ENCODE results near the gene MED13. TPM values are rescaled to one million over a fixed set of nuclear protein-coding genes. Genes with fewer than 3 reads are reported as not detected.
A peak's percentile ranks its signal among the peaks of the same experiment; 100 is the strongest.

Gene MED13
- total RNA-seq, 5 donors from 2014 or later (not counting 1 experiment from before 2014, with no cell fraction given), result 60.8 to 82.4 (median 77.6) TPM

DNA sequence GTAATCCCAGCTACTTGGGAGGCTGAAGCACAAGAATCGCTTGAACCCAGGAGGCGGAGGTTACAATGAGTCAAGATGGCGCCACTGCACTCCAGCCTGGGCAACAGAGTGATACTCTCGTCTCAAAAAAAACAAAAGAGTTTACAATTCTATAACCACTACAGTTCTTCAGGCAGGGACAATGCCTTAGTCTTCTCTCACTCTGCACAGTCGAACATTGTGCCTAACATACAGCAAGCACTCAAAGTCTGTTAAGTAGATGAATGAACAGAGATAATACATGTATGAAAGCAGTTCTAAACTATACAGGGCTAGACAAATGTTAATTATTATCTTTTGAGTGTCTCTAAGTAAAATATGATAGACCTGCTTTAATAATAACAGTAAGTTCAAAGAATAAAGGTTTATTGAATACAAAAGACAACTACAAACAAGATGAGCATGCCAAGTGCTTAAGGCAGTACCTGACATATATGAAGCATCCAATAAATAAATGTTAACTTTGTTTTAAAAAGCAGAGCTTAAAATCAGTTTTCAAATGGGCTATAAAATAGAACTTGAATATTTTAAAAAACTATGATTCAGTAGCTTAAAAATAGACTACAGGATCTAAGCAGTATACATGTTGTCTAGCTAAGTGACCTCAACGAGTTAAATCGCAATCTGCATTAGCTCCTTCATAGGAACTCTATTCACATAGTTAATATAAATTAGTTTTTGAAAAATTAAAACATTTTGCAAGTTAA lies 156.6 kb downstream of the MED13 start:
- no peaks in the 10 kb centered on the region for H3K27me3 Mint-ChIP-seq
- H3K36me3 Mint-ChIP-seq, result peaks cover 35% of the 10 kb centered on the region
- Histone ChIP-seq H3K9me3 (no peaks in the 10 kb centered on the region), H3K4me3 (ENCODE audit: control insufficient read depth in 1 of 2, extremely low read depth in 1 of 2, low read length in 1 of 2) (no peak overlapping the region), H3K27ac (ENCODE audit: low read length) (no peak overlapping the region), H3K36me3 (ENCODE audit: control insufficient read depth in 2 of 2, extremely low read depth in 1 of 2, insufficient read depth in 1 of 2, low read length in 1 of 2) (peaks cover 6 to 42% of the 10 kb centered on the region in 2 donors), H3K27me3 (replicated peaks in 1 of 2; ENCODE audit: control insufficient read depth in 2 of 2, extremely low read depth in 1 of 2, insufficient read depth in 2 of 2, low read length in 1 of 2) (no peaks in the 10 kb centered on the region), H3K4me1 (ENCODE audit: control insufficient read depth in 1 of 2, extremely low read depth in 1 of 2, insufficient read depth in 2 of 2, low read length in 2 of 2) (peaks cover 0 to 4% of the 10 kb centered on the region in 2 experiments)
- DNase-seq (no peak), ATAC-seq (replicated peaks in 1 of 4) (no peak)
- 97% methylated on average over 4 of the region's 7 CpGs for WGBS (ENCODE audit: insufficient coverage)
- H3K4me3 Mint-ChIP-seq, result no peak overlapping the region
- peaks cover 0 to 6% (median 4%) of the 10 kb centered on the region in 3 donors for H3K4me1 Mint-ChIP-seq
- no peak overlapping the region for H3K27ac Mint-ChIP-seq
- ChIA-PET POLR2A (no interaction called here), CTCF (no interaction called here)
- H3K9me3 Mint-ChIP-seq, result no peaks in the 10 kb centered on the region

GRCh38 chr17:61907361-61907760 lies 157.7 kb downstream of the MED13 start:
- peaks cover 0 to 4% of the 10 kb centered on the region in 2 experiments for H3K4me1 ChIP-seq (ENCODE audit: control insufficient read depth in 1 of 2, extremely low read depth in 1 of 2, insufficient read depth in 2 of 2, low read length in 2 of 2)

DNA sequence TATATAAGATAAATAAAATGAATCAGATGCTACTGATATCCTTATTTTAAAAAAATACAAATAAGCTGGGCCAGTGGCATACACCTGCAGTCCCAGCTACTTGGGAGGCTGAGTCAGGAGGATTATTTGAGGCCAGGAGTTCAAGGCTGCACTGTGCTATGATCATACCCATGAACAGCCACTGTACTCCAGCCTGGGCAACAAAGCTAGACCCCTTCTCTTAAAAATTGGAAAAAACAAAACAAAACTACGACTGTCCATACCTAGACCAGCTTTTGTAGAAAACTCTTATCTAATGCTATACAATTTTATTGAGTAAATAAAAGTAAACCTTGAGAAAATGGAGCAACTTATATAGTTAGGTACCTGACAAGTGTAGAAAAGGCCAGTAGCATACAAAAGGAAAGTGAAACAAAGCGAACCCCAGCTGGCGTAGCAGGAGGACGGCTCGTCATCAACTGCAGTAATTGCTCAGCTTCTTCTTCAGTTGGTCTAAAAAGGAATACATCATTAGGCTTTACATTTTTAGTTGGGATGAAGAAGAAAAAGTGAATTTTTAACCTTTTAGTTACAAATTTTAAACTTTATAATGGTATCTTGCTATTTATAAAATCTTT lies 160.9 kb downstream of the MED13 start:
- peaks cover 43% of the 10 kb centered on the region for H3K36me3 Mint-ChIP-seq
- DNase-seq, result peak in 30 of 35 experiments; percentile 10 to 72 (median 22)

More at GRCh38 chr17:61907361-61907760, 157.7 kb downstream of the MED13 start:
- peaks cover 0 to 10% (median 4%) of the 10 kb centered on the region in 3 donors for H3K4me1 Mint-ChIP-seq
- Histone ChIP-seq H3K4me3 (ENCODE audit: control insufficient read depth in 1 of 2, extremely low read depth in 1 of 2, low read length in 1 of 2) (no peak overlapping the region), H3K9me3 (no peaks in the 10 kb centered on the region), H3K27ac (ENCODE audit: low read length) (no peak overlapping the region), H3K36me3 (ENCODE audit: control insufficient read depth in 2 of 2, extremely low read depth in 1 of 2, insufficient read depth in 1 of 2, low read length in 1 of 2) (peaks cover 6 to 48% of the 10 kb centered on the region in 2 donors), H3K27me3 (replicated peaks in 1 of 2; ENCODE audit: control insufficient read depth in 2 of 2, extremely low read depth in 1 of 2, insufficient read depth in 2 of 2, low read length in 1 of 2) (no peaks in the 10 kb centered on the region)
- H3K36me3 Mint-ChIP-seq, result peaks cover 42% of the 10 kb centered on the region
- CTCF ChIA-PET, result interaction anchor here in 1 of 2 donors (0.7 kb wide), 1 partner anchor 272 kb away, joined by 5 read pairs; no protein-coding TSS in a partner anchor
- 91% methylated on average over 4 of the region's 5 CpGs for WGBS (ENCODE audit: insufficient coverage)
- H3K9me3 Mint-ChIP-seq, result no peaks in the 10 kb centered on the region
- no peaks in the 10 kb centered on the region for H3K27me3 Mint-ChIP-seq
- no peak overlapping the region for H3K4me3 Mint-ChIP-seq
- no peak for DNase-seq
- POLR2A ChIA-PET, result interaction anchor here in 1 of 2 donors (0.6 kb wide), 1 partner anchor 550 kb away, joined by 6 read pairs; no protein-coding TSS in a partner anchor
- ATAC-seq (replicated peaks in 1 of 4), result no peak
- peak overlapping the region; percentile 13 to 34 for H3K27ac Mint-ChIP-seq

GRCh38 chr17:61903251-61903650 lies 161.8 kb downstream of the MED13 start:
- H3K36me3 ChIP-seq (ENCODE audit: control insufficient read depth in 2 of 2, extremely low read depth in 1 of 2, insufficient read depth in 1 of 2, low read length in 1 of 2), result peaks cover 3 to 40% of the 10 kb centered on the region in 2 donors
- ChIA-PET CTCF (interaction anchor here in 1 of 2 donors (0.6 kb wide), 1 partner anchor 1210 kb away, joined by 11 read pairs; no protein-coding TSS in a partner anchor), POLR2A (no interaction called here)
- no peak overlapping the region for H3K4me3 ChIP-seq (ENCODE audit: control insufficient read depth in 1 of 2, extremely low read depth in 1 of 2, low read length in 1 of 2)
- Mint-ChIP-seq H3K9me3 (no peaks in the 10 kb centered on the region), H3K36me3 (peaks cover 44% of the 10 kb centered on the region), H3K4me1 (peaks cover 0 to 10% (median 4%) of the 10 kb centered on the region in 3 donors), H3K27ac (peak overlapping the region; percentile 74 to 85), H3K4me3 (no peak overlapping the region), H3K27me3 (no peaks in the 10 kb centered on the region)
- no peaks in the 10 kb centered on the region for H3K9me3 ChIP-seq
- 100% methylated on average over 2 of the region's 3 CpGs for WGBS (ENCODE audit: insufficient coverage)
- no peaks in the 10 kb centered on the region for H3K27me3 ChIP-seq (replicated peaks in 1 of 2; ENCODE audit: control insufficient read depth in 2 of 2, extremely low read depth in 1 of 2, insufficient read depth in 2 of 2, low read length in 1 of 2)
- DNase-seq (no peak), ATAC-seq (replicated peaks in 1 of 4) (no peak)
- H3K27ac ChIP-seq (ENCODE audit: low read length), result no peak overlapping the region
- peaks cover 0 to 4% of the 10 kb centered on the region in 2 experiments for H3K4me1 ChIP-seq (ENCODE audit: control insufficient read depth in 1 of 2, extremely low read depth in 1 of 2, insufficient read depth in 2 of 2, low read length in 2 of 2)

More for the DNA sequence above, 160.9 kb downstream of the MED13 start:
- POLR2A ChIA-PET, result interaction anchor here in 1 of 2 donors (0.5 to 0.8 kb wide), 2 partner anchors 15 to 162 kb away, joined by 3 to 4 read pairs; no protein-coding TSS in a partner anchor
- Mint-ChIP-seq H3K27ac (peak overlapping the region; percentile 85 to 87), H3K4me3 (peak overlapping the region; percentile 8 to 68 (median 63)), H3K27me3 (no peaks in the 10 kb centered on the region), H3K4me1 (peaks cover 0 to 10% (median 4%) of the 10 kb centered on the region in 3 donors), H3K9me3 (no peaks in the 10 kb centered on the region)
- CTCF ChIA-PET, result interaction anchor here in 1 of 2 donors (0.7 to 1.4 kb wide), 3 partner anchors 41 to 584 kb away, joined by 3 to 4 read pairs (median 4); partner anchors contain the start of gene BRIP1
- Histone ChIP-seq H3K4me1 (ENCODE audit: control insufficient read depth in 1 of 2, extremely low read depth in 1 of 2, insufficient read depth in 2 of 2, low read length in 2 of 2) (peaks cover 0 to 4% of the 10 kb centered on the region in 2 experiments), H3K27me3 (replicated peaks in 1 of 2; ENCODE audit: control insufficient read depth in 2 of 2, extremely low read depth in 1 of 2, insufficient read depth in 2 of 2, low read length in 1 of 2) (no peaks in the 10 kb centered on the region), H3K36me3 (ENCODE audit: control insufficient read depth in 2 of 2, extremely low read depth in 1 of 2, insufficient read depth in 1 of 2, low read length in 1 of 2) (peaks cover 3 to 38% of the 10 kb centered on the region in 2 donors), H3K4me3 (ENCODE audit: control insufficient read depth in 1 of 2, extremely low read depth in 1 of 2, low read length in 1 of 2) (peak overlapping the region in 1 of 2 donors; percentile 33), H3K27ac (ENCODE audit: low read length) (peak overlapping the region; percentile 82), H3K9me3 (no peaks in the 10 kb centered on the region)
- peak in 3 of 4 experiments; percentile 73 to 77 (median 77) for ATAC-seq (replicated peaks in 1 of 4)
- WGBS (ENCODE audit: insufficient coverage), result no CpG with 5 or more reads among the region's 5 CpGs

DNA sequence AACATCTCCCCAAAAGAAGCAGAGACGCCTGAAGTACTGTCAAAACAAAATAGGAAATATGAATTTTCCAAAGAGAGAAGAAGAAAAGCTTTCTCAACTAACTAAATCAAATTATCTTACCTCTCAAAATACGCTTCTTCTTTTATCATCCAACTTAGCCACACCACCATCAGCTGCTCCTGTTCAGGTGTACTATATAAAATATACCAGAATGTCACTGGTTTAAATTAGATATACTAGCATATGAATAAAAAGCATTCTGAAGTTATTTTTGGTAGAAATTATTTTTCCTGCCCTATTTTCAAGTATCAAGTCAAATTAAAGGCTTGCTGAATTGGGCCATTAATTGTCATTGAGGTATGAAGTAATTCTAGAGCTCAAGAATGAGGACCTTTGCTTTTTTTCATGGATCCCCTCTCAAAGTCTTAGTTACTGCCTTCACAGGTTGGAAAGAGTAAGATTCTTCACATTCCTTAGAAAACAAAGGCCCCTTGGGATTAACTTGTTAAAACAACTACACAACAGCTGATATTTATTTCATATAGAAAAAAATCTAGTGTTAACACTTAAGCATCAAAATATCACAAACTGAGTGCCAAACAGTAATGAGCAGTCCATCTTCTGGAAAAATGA lies 167.4 kb downstream of the MED13 start:
- ATAC-seq (replicated peaks in 1 of 4), result no peak
- H3K4me1 ChIP-seq (ENCODE audit: control insufficient read depth in 1 of 2, extremely low read depth in 1 of 2, insufficient read depth in 2 of 2, low read length in 2 of 2), result no peaks in the 10 kb centered on the region
- no peaks in the 10 kb centered on the region for H3K27me3 ChIP-seq (replicated peaks in 1 of 2; ENCODE audit: control insufficient read depth in 2 of 2, extremely low read depth in 1 of 2, insufficient read depth in 2 of 2, low read length in 1 of 2)
- no CpG with 5 or more reads among the region's 2 CpGs for WGBS (ENCODE audit: insufficient coverage)
- H3K9me3 ChIP-seq, result no peaks in the 10 kb centered on the region
- Mint-ChIP-seq H3K4me3 (no peak overlapping the region), H3K27ac (no peak overlapping the region), H3K9me3 (no peaks in the 10 kb centered on the region), H3K27me3 (no peaks in the 10 kb centered on the region), H3K36me3 (peaks cover 44% of the 10 kb centered on the region), H3K4me1 (no peaks in the 10 kb centered on the region)
- H3K4me3 ChIP-seq (ENCODE audit: control insufficient read depth in 1 of 2, extremely low read depth in 1 of 2, low read length in 1 of 2), result no peak overlapping the region
- no peak overlapping the region for H3K27ac ChIP-seq (ENCODE audit: low read length)
- H3K36me3 ChIP-seq (ENCODE audit: control insufficient read depth in 2 of 2, extremely low read depth in 1 of 2, insufficient read depth in 1 of 2, low read length in 1 of 2), result peaks cover 3 to 35% of the 10 kb centered on the region in 2 donors
- ChIA-PET CTCF (interaction anchor here in 1 of 2 donors (0.5 kb wide), 1 partner anchor 85 kb away, joined by 3 read pairs; no protein-coding TSS in a partner anchor), POLR2A (no interaction called here)
- DNase-seq, result no peak

GRCh38 chr17:61895391-61895790 lies 169.7 kb downstream of the MED13 start:
- no peak for ATAC-seq (replicated peaks in 1 of 4)
- H3K27me3 Mint-ChIP-seq, result no peaks in the 10 kb centered on the region
- H3K36me3 ChIP-seq (ENCODE audit: control insufficient read depth in 2 of 2, extremely low read depth in 1 of 2, insufficient read depth in 1 of 2, low read length in 1 of 2), result peaks cover 4 to 38% of the 10 kb centered on the region in 2 donors
- no peak overlapping the region for H3K27ac ChIP-seq (ENCODE audit: low read length)
- no CpG with 5 or more reads among the region's 2 CpGs for WGBS (ENCODE audit: insufficient coverage)
- no peaks in the 10 kb centered on the region for H3K4me1 ChIP-seq (ENCODE audit: control insufficient read depth in 1 of 2, extremely low read depth in 1 of 2, insufficient read depth in 2 of 2, low read length in 2 of 2)
- peaks cover 46% of the 10 kb centered on the region for H3K36me3 Mint-ChIP-seq
- no peaks in the 10 kb centered on the region for H3K27me3 ChIP-seq (replicated peaks in 1 of 2; ENCODE audit: control insufficient read depth in 2 of 2, extremely low read depth in 1 of 2, insufficient read depth in 2 of 2, low read length in 1 of 2)
- no peak overlapping the region for H3K27ac Mint-ChIP-seq
- no peak for DNase-seq
- H3K4me3 Mint-ChIP-seq, result no peak overlapping the region
- ChIA-PET POLR2A (no interaction called here), CTCF (no interaction called here)
- no peaks in the 10 kb centered on the region for H3K9me3 Mint-ChIP-seq
- no peaks in the 10 kb centered on the region for H3K9me3 ChIP-seq
- no peak overlapping the region for H3K4me3 ChIP-seq (ENCODE audit: control insufficient read depth in 1 of 2, extremely low read depth in 1 of 2, low read length in 1 of 2)
- no peaks in the 10 kb centered on the region for H3K4me1 Mint-ChIP-seq

All from T-cell (primary cell).